ENCODE results near the gene B3GALT5.

Gene B3GALT5

DNA sequence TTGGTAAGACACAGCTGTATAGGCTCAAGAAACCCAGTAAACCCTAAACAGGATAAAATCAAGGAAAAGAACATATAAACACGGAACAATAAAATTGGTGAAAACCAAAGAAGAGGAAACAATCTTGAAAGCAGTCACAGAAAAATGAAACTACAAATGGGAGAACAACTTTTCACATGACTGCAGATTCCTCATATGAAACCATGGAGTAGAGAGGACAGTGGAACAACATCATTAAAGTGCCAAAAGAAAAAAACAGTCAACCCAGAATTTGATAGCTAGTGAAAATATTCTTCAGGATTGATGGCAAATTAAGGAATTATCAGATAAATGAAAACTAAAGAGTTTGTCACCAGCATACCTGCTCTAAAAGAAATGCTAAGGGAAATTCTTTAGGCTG is 23.9 kb upstream of the B3GALT5 start:
- no peak overlapping the region for H3K14ac ChIP-seq (ENCODE audit: low read length in 2 of 2)
- H3K23ac ChIP-seq (ENCODE audit: low read length in 2 of 2), result no peak overlapping the region
- H3K4me1 ChIP-seq (ENCODE audit: control insufficient read depth, insufficient read depth, low read depth, low read length), result no peaks in the 10 kb centered on the region
- no peak overlapping the region for H3K18ac ChIP-seq (ENCODE audit: low read depth in 1 of 2, low read length in 2 of 2)
- no peaks in the 10 kb centered on the region for H3K27me3 ChIP-seq (ENCODE audit: control insufficient read depth in 1 of 2, insufficient read depth in 1 of 2, low read length in 2 of 2)
- no peak overlapping the region for H2BK15ac ChIP-seq (ENCODE audit: low read depth, poor library complexity, severe bottlenecking)
- H2BK12ac ChIP-seq (ENCODE audit: low read length in 2 of 2), result no peak overlapping the region
- no peak overlapping the region for H2AFZ ChIP-seq (ENCODE audit: low read depth, low read length)
- H2AK5ac ChIP-seq (ENCODE audit: low read length, severe bottlenecking), result no peak overlapping the region
- no peak overlapping the region for H4K91ac ChIP-seq (ENCODE audit: low read length)
- H3K4ac ChIP-seq (ENCODE audit: low read depth in 1 of 2, low read length in 2 of 2), result no peak overlapping the region
- DNase-seq, result no peak
- no peak overlapping the region for H2BK120ac ChIP-seq (ENCODE audit: low read depth, low read length)
- no peak overlapping the region for H3K27ac ChIP-seq (ENCODE audit: low read length, poor library complexity, severe bottlenecking)
- H3K9ac ChIP-seq (ENCODE audit: low read length), result no peak overlapping the region
- H3K4me3 ChIP-seq (ENCODE audit: insufficient read depth in 1 of 2, low read depth in 1 of 2, low read length in 2 of 2), result no peak overlapping the region
- no peaks in the 10 kb centered on the region for H3K36me3 ChIP-seq (ENCODE audit: control insufficient read depth in 1 of 2, insufficient read depth in 2 of 2, low read depth in 1 of 2, low read length in 2 of 2)
- no peak overlapping the region for H2BK5ac ChIP-seq (ENCODE audit: low read depth, low read length, poor library complexity, severe bottlenecking)
- no peak overlapping the region for H3K4me2 ChIP-seq (ENCODE audit: low read length, poor library complexity, severe bottlenecking)
- peaks cover 13% of the 10 kb centered on the region for H3K9me3 ChIP-seq (ENCODE audit: control insufficient read depth, low read length)
- no peak overlapping the region for H4K8ac ChIP-seq (ENCODE audit: low read length)
- H3K79me1 ChIP-seq (replicated peaks; ENCODE audit: low read length, poor library complexity, severe bottlenecking), result no peaks in the 10 kb centered on the region
- WGBS, result no CpG with 5 or more reads among the region's 1 CpG

- no peak overlapping the region for H2AK5ac ChIP-seq (ENCODE audit: low read length, severe bottlenecking)
- H3K23ac ChIP-seq (ENCODE audit: low read length in 2 of 2), result no peak overlapping the region
- H2BK12ac ChIP-seq (ENCODE audit: low read length in 2 of 2), result no peak overlapping the region
- peaks cover 0 to 2% of the 10 kb centered on the region in 2 experiments for H3K27me3 ChIP-seq (ENCODE audit: control insufficient read depth in 1 of 2, insufficient read depth in 1 of 2, low read length in 2 of 2)
- H3K14ac ChIP-seq (ENCODE audit: low read length in 2 of 2), result no peak overlapping the region
- H3K9me3 ChIP-seq (ENCODE audit: control insufficient read depth, low read length), result peaks cover 12% of the 10 kb centered on the region
- H3K4me2 ChIP-seq (ENCODE audit: low read length, poor library complexity, severe bottlenecking), result no peak overlapping the region
- H3K36me3 ChIP-seq (ENCODE audit: control insufficient read depth in 1 of 2, insufficient read depth in 2 of 2, low read depth in 1 of 2, low read length in 2 of 2), result no peaks in the 10 kb centered on the region
- H3K18ac ChIP-seq (ENCODE audit: low read depth in 1 of 2, low read length in 2 of 2), result no peak overlapping the region
- no peak overlapping the region for H2BK120ac ChIP-seq (ENCODE audit: low read depth, low read length)
- no peak overlapping the region for H3K9ac ChIP-seq (ENCODE audit: low read length)
- H4K8ac ChIP-seq (ENCODE audit: low read length), result no peak overlapping the region
- no peak overlapping the region for H2AFZ ChIP-seq (ENCODE audit: low read depth, low read length)
- H3K4me1 ChIP-seq (ENCODE audit: control insufficient read depth, insufficient read depth, low read depth, low read length), result no peaks in the 10 kb centered on the region
- no peak overlapping the region for H4K91ac ChIP-seq (ENCODE audit: low read length)
- H3K27ac ChIP-seq (ENCODE audit: low read length, poor library complexity, severe bottlenecking), result no peak overlapping the region
- no peak for DNase-seq
- H3K4ac ChIP-seq (ENCODE audit: low read depth in 1 of 2, low read length in 2 of 2), result no peak overlapping the region
- no peak overlapping the region for H2BK15ac ChIP-seq (ENCODE audit: low read depth, poor library complexity, severe bottlenecking)
- H3K4me3 ChIP-seq (ENCODE audit: insufficient read depth in 1 of 2, low read depth in 1 of 2, low read length in 2 of 2), result no peak overlapping the region
- no peaks in the 10 kb centered on the region for H3K79me1 ChIP-seq (replicated peaks; ENCODE audit: low read length, poor library complexity, severe bottlenecking)
- no peak overlapping the region for H2BK5ac ChIP-seq (ENCODE audit: low read depth, low read length, poor library complexity, severe bottlenecking)
Measured at GRCh38 chr21:39593522-39593921, 19.2 kb upstream of the B3GALT5 start.

DNA sequence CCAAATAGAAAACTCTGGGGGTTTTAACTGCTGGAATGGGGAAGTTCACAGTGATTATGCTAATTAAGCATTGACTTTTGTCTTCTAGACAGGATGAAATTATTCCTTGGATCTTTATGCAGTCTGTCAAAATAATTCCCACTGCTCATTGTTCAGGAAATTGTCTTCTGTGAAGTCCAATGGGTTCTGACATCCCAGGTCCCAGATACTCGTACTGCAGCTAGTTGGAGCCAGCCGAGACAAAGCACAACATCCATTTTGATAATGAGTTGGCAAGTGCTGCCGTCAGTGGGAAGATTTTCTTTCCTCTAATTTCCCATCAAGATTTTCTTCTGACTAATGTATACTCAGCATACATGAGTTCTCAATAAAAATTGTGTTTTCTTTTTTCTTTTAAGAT is 17.3 kb upstream of the B3GALT5 start:
- Histone ChIP-seq H3K14ac (ENCODE audit: low read length in 2 of 2) (no peak overlapping the region), H2BK15ac (ENCODE audit: low read depth, poor library complexity, severe bottlenecking) (no peak overlapping the region), H3K27me3 (ENCODE audit: control insufficient read depth in 1 of 2, insufficient read depth in 1 of 2, low read length in 2 of 2) (peaks cover 0 to 10% of the 10 kb centered on the region in 2 experiments), H3K4me3 (ENCODE audit: insufficient read depth in 1 of 2, low read depth in 1 of 2, low read length in 2 of 2) (no peak overlapping the region), H3K9me3 (ENCODE audit: control insufficient read depth, low read length) (peaks cover 9% of the 10 kb centered on the region), H3K27ac (ENCODE audit: low read length, poor library complexity, severe bottlenecking) (no peak overlapping the region), H2BK12ac (ENCODE audit: low read length in 2 of 2) (no peak overlapping the region), H3K79me1 (replicated peaks; ENCODE audit: low read length, poor library complexity, severe bottlenecking) (no peaks in the 10 kb centered on the region), H3K18ac (ENCODE audit: low read depth in 1 of 2, low read length in 2 of 2) (no peak overlapping the region), H2AK5ac (ENCODE audit: low read length, severe bottlenecking) (no peak overlapping the region), H3K23ac (ENCODE audit: low read length in 2 of 2) (no peak overlapping the region), H2BK120ac (ENCODE audit: low read depth, low read length) (no peak overlapping the region), H3K9ac (ENCODE audit: low read length) (no peak overlapping the region), H3K4me2 (ENCODE audit: low read length, poor library complexity, severe bottlenecking) (no peak overlapping the region), H3K36me3 (ENCODE audit: control insufficient read depth in 1 of 2, insufficient read depth in 2 of 2, low read depth in 1 of 2, low read length in 2 of 2) (no peaks in the 10 kb centered on the region), H4K91ac (ENCODE audit: low read length) (no peak overlapping the region), H4K8ac (ENCODE audit: low read length) (no peak overlapping the region), H2AFZ (ENCODE audit: low read depth, low read length) (no peak overlapping the region), H2BK5ac (ENCODE audit: low read depth, low read length, poor library complexity, severe bottlenecking) (no peak overlapping the region), H3K4me1 (ENCODE audit: control insufficient read depth, insufficient read depth, low read depth, low read length) (peaks cover 4% of the 10 kb centered on the region), H3K4ac (ENCODE audit: low read depth in 1 of 2, low read length in 2 of 2) (no peak overlapping the region)
- 82% methylated on average over 2 of the region's 3 CpGs for WGBS
- no peak for DNase-seq

GRCh38 chr21:39597595-39597994 is 15.1 kb upstream of the B3GALT5 start:
- Histone ChIP-seq H2AK5ac (ENCODE audit: low read length, severe bottlenecking) (no peak overlapping the region), H3K27me3 (ENCODE audit: control insufficient read depth in 1 of 2, insufficient read depth in 1 of 2, low read length in 2 of 2) (peaks cover 0 to 16% of the 10 kb centered on the region in 2 experiments), H2BK120ac (ENCODE audit: low read depth, low read length) (no peak overlapping the region), H2BK12ac (ENCODE audit: low read length in 2 of 2) (no peak overlapping the region), H2AFZ (ENCODE audit: low read depth, low read length) (no peak overlapping the region), H3K27ac (ENCODE audit: low read length, poor library complexity, severe bottlenecking) (no peak overlapping the region), H3K79me1 (replicated peaks; ENCODE audit: low read length, poor library complexity, severe bottlenecking) (no peaks in the 10 kb centered on the region), H4K8ac (ENCODE audit: low read length) (no peak overlapping the region), H3K18ac (ENCODE audit: low read depth in 1 of 2, low read length in 2 of 2) (no peak overlapping the region), H3K36me3 (ENCODE audit: control insufficient read depth in 1 of 2, insufficient read depth in 2 of 2, low read depth in 1 of 2, low read length in 2 of 2) (no peaks in the 10 kb centered on the region), H2BK15ac (ENCODE audit: low read depth, poor library complexity, severe bottlenecking) (no peak overlapping the region), H3K4me1 (ENCODE audit: control insufficient read depth, insufficient read depth, low read depth, low read length) (peaks cover 4% of the 10 kb centered on the region), H3K9ac (ENCODE audit: low read length) (no peak overlapping the region), H3K4ac (ENCODE audit: low read depth in 1 of 2, low read length in 2 of 2) (no peak overlapping the region), H2BK5ac (ENCODE audit: low read depth, low read length, poor library complexity, severe bottlenecking) (no peak overlapping the region), H3K14ac (ENCODE audit: low read length in 2 of 2) (no peak overlapping the region), H3K9me3 (ENCODE audit: control insufficient read depth, low read length) (peaks cover 9% of the 10 kb centered on the region), H3K4me2 (ENCODE audit: low read length, poor library complexity, severe bottlenecking) (no peak overlapping the region), H4K91ac (ENCODE audit: low read length) (no peak overlapping the region), H3K23ac (ENCODE audit: low read length in 2 of 2) (no peak overlapping the region), H3K4me3 (ENCODE audit: insufficient read depth in 1 of 2, low read depth in 1 of 2, low read length in 2 of 2) (no peak overlapping the region)
- WGBS, result 77% methylated on average over 7 of the region's 7 CpGs
- DNase-seq, result no peak

All from mesenchymal stem cell (in vitro differentiated cells and primary cell).